Ureter (tissue), 1 donor: ENCODE results near the gene LRRC28. TPM values are rescaled to one million over a fixed set of nuclear protein-coding genes. Genes with fewer than 3 reads are reported as not detected.
"Not testable (repeated sequence)": the region's sequence is repeated elsewhere in the genome, so short reads cannot be mapped to it uniquely, and the experiment has no call there.

Source experiments
- DNase-seq: peaks from one replicate; pipeline ENCODE4 v3.0.0-alpha.2; 2020; ENCODE audit warnings: low spot score
- total RNA-seq: library from RNA; stranded (reverse); gene quantifications from one replicate; pipeline ENCODE4 v1.2.4, GENCODE V29; 2023
- donor health status: DM: yes; HTN: yes; CAD: no.

The LRRC28 gene
- total RNA-seq: 27.6 TPM

DNA sequence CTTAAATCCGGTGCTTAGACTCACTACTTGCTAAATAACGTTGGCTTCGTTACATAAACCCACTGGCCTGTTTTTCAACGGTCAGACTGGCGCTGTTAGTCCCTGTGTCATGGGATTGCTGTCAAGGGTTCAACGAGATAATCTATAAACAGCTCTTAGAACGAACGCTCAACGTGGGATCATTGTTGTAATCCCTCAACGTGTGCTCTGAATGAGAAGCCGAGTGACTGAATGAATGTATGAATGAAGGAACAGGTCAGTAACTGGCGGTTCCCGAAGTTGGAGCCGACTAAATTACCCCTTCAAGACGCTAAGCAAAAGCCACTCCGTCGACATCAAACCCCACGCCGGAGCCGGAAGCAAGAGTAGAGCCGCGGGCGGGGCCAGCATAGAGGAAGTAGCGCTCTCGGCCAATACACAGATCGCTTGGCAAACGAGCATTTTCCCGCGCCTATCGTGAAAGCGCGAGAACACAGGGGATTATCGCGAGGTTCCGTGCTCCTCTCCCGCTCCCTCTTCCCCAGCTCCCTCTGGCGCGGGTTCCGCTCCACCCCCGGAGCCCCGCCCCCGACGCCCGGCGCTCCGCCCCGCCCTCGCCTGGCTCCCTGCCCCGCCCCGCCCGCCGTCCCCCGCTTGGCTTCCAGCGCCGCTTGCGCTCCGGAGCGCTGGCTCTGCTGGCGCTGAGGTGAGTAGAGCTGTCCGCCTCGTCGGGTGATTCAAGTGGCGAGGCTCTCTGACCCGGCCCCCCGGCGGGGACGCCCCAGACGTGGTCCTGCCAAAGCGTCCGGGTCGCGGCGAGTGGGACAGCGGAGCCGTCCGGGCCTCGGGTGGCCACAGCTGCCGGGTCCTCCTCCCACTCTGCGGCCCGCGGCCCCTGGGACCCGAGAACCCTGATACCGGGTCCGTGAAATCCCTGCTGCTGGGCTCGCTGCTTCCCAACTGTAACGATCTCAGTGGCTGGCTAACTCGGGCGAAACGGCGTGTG lies at the start of gene LRRC28:
Gene LRRC28 (plus strand): TSS at position 625 of the 985 bp plus-strand sequence. CDS start 4,477 bp downstream, outside the sequence.
- DNase-seq: peak; percentile 99

DNA sequence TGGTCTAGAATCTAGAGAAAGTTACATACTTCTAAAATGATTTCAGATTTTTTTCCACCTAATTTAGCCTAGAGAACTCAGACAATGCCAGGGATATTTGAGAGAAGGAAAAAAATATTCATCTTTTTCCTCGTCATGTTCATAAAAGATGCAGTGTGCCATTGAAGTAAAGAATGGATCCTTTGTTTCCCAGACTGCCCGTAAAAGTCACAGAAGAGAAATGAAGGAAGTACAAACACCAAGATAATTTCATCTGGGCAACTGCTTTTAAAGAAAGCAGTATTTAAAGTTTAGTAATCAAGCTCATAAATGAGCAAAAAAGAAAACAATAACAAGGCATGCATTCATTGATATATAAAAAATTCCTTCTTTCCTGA lies 49.1 kb upstream of the LRRC28 start:
- DNase-seq: no peak

DNA sequence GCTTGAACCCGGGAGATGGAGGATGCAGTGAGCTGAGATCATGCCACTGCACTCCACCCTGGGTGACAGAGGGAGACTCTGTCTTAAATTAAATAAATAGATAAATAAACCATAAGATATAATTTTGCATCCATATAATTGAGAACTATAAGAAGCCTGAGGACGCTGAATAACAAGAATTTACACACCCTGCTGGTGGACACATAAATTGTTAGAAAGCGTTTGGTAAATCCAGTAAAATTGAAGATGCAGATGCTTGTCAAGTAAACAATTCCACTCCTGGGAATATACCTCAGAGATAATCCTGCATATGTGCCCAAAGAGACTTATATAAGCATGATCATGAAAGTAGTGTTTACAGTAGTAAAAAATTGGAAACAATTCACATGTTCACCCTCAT lies 43.6 kb upstream of the LRRC28 start:
- no peak for DNase-seq

DNA sequence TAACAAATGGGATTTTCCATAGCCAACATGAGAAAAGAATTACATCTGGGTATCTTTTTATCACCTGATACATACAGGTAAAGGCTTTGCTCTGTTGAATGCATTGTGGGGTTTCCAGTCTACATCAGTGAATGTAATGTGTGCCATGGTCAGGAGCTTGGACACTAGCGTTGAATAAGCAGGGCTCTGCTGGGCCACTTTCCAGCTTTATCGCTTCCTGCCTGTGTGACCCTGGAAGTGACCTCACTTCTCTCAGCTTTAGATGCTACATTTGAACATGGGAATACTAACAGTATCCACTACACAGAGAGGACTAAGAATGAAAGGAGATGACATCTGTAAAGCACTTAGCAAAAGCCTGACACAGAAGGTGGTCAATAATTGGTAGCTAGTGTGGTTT lies 42.0 kb upstream of the LRRC28 start:
- no peak for DNase-seq

DNA sequence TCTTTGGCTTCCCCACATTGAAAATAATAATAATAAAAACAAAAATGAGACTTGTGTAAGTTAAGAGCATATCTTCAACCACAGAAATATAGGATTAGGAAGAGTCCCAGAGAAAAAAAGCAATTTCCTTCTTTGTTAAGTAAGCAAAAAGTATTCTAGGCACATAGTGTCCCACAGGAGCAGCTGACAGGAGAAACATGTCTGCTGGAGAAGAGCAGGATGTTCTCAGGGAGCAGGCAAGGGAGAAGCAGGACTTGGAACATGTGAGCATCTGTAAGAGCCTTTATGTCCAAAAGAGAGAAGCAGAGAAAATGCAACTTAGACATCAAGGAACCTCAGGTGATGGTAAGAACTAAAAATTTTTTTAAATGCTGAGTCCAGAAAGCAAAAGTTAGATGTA lies 40.9 kb upstream of the LRRC28 start:
- DNase-seq: no peak

DNA sequence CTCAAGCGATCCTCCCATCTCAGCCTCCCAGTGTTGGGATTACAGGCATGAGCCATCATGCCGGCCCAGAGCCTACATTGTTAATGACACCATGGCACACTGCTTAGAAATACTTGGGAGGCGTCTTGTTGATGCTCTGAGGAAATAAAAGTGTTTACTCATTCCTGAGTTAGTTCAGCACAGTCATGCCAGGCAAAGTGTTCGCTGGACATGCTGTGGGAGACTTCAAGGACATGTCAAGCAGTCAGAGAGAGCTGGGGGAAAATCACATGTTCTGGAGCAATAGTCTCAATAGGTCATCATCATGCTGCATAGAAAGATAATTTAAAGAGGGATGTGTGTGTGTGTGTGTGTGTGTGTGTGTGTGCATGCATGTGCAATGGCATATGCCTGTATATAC lies 39.4 kb upstream of the LRRC28 start:
- DNase-seq: no peak

DNA sequence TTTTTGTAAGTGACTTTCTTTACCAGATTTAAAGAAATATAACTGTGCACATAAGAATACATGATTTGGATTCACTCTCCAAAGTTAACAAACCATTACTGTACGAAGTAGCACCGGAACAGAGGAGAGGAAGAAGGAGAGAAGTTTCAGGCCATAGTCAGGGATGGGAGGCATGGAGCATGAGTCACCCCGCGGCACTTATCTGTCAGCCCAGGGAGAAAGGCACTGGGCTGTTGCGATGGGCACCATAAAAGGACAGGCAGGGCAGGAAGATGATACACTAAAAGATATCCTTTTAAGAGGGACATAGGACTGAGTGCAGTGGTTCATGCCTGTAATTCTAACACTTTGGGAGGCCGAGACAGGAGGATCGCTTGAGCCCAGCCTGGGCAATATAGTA lies 38.9 kb upstream of the LRRC28 start:
- DNase-seq: no peak

DNA sequence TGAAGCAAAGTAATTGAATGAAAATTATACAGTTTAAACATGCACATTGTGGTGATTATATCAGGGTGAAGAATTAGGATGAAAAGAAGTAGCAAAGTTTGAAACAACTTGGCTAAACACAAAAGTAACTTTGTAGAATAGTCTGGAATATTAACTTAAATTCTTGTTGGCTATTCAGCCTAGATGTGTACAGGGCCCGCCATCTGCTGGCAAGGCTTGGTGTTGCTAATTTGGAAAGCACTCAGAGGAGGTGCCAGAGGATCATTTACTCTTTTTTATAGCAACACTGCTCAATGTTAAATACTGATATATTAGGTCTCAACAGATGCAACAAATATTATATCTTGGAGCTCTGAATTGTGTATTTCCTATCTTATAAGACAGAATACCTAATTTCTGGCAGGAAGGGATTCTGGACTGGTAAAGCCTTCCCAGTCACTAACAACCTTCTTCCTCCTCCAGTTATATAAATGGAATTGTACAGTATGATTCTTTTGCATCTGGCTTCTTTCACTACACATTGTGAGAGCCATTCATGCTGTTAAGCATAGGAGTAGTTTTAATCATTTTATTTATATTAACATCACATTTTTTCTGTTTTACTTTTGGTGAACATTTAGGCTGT lies 38.0 kb upstream of the LRRC28 start:
- peak; percentile 82 for DNase-seq

DNA sequence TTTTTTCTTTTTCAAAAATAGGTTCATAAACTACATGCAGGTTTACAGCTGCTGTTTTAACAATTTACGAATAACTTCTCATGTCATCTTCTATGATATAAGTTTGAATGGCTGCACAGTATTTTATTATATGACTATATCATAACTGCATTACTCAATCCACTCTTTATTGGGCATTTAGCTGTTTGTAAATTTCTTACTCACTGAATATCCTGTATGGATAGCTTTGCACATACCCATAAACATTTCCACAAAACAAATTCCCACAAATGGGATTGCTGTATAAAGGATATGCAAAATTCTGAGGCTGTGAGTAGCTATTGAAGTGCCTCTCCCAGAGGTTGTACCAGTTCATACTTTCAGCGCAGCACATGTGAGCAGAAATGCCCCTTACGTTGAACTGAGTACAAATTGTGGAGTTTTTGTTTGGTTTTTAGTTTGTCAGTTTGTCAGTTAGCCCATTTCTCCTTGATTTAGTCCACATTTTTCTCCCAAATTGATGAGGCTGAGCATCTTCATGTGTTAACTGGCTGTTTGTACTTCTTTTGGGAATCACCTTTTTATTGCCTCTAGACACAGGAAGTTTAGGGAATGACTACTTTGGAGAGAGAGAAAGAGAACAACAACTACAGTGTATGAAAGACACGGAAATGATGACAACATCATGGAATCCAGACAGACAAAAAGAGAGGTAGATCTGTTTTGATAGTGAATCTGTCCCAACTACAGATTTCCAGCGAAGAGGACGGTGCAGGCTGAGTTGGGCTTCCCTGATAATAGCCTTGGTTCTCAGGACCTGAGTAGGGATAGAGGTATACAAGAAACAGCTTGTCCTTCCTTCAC lies 26.7 kb upstream of the LRRC28 start:
- no peak for DNase-seq

DNA sequence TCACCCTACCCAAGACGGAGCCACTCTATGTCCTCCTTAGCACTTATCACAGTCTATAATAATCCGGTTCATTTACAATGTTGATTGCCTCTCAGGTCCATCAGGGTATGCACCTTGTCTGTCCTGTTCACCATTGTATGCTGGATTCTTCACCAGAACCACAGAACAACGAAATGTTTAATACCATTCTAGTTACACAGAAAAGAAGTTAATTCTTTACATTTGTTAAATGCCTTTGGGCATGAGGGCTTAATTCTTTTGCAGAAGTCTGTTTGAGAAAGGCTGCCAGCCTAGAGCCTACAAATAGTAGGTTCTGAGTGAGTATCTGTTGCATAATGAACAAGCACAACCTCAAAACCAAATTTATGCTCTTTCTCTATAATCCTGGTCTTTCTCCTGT lies 24.5 kb upstream of the LRRC28 start:
- DNase-seq: no peak

DNA sequence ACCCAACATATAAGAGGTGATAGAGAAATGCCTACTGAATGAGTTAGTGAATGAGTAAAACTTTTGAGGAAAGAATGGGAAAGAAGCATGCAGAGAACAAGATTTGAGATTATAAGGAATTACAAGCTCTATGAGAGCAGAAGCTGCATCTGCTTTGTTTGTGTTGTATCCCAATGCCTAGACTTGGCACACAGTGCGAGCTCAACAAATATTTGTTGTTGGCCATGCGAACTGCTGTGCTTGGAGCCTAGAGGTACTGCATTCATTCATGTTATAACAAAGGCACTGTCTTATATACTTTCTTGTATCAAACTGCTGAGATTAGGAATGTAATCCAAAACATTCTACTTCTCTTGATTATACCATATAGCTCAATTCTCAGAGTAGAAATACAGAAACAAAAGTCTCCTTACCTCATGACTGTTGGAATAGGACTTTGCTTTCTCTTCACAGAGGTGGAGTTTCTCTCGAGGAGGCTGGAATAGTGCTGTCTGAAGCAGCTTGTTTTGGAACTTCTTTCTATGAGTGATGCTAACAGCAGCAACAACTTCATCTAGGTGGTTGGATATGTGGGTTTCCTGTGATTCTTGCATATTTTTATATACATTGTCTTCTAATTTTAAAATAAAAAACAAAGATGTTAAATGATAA lies 23.0 kb upstream of the LRRC28 start:
- DNase-seq: no peak

DNA sequence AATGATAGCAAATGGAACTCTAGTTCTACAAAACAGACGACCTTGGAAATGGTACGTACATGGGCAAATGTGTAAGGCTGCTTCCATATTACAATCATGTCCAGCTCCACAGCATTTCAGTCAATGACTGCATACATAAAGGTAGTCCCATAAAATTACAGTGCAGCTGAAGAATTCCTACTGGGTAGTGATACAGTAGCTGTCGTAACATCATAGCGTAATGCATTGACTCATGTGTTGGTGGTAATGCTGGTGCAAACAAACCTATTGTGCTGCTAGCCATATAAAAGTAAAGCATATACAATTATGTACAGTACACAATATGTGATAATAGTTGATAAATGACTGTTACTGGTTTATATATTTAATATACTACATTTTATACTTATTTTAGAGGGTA lies 20.4 kb upstream of the LRRC28 start:
- no peak for DNase-seq

DNA sequence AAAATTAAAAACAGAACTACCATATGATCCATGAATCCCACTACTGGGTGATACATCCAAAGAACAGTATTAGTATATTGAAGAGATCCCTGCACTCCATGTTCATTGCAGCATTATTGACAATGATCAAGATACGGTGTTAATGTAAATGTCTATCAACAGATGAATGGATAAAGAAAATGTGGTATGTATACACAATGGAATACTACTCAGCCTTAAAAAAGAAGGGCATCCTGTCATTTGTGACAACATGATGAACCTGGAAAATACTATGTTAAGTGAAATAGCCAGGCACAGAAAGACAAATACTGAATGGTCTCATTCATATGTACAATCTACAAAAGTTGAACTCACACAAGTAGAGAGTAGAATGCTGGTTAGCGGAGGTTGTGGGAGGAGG lies 18.5 kb upstream of the LRRC28 start:
- DNase-seq: no peak

DNA sequence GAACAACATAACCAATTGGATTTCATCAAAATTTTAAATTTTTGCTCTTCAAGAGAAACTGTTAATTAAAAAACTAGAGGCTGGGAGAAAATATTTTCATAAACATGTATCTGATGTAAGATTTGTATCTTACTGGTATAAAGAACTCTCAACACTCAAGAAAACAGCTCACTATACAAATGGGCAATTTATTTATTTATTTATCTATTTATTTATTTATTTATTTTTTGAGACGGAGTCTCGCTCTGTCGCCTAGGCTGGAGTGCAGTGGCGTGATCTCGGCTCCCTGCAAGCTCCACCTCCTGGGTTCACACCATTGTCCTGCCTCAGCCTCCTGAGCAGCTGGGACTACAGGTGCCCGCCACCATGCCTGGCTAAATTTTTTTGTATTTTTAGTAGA lies 17.1 kb upstream of the LRRC28 start:
- DNase-seq: not testable (repeated sequence)

DNA sequence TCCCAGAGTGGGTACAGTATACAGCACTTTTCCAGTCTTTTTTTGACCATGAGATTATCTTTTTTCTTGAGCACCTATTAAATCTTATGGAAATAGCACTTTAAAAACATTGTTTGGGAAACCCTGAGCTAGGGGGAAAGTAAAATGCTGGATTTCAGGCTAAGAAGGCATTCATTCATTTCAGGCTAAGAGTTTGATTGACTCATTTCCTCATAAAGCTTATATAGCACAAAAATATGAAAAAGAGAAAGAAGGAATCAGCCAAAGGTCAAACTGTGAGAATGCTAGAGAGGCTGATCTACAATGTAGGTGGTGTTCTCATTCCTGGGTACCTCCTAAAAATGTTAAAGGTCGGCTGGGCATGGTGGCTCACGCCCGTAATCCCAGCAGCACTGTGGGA lies 12.4 kb upstream of the LRRC28 start:
- no peak for DNase-seq

DNA sequence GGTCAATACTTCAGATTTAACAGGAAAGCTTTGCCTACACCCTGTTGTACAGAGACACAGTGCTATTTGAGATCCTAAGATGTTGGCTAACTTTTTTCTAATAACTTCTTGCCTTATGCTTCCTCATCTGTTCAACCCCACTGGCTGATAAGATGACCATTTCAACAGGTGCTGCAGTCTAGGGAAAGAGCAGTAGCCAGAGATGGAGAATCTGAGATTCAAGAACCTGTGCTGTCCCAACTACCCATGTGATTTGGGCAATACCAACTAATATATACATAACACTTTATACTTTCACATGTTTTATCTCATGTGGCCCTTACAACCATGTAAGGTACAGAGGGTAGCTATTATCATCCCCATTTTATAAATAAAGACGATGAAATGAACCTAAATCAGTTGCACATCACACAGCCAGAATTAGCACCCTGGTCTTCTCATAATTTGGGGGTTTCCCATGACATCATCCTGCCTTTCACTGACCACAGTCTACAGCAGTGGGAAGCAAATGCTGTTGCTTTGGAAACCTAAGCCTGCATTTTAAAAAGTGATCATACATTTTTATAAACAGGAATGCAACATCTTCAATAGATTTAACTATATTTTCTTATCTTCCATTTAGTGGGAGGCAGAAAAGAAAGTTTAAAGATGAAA lies 11.6 kb upstream of the LRRC28 start:
- DNase-seq: no peak

DNA sequence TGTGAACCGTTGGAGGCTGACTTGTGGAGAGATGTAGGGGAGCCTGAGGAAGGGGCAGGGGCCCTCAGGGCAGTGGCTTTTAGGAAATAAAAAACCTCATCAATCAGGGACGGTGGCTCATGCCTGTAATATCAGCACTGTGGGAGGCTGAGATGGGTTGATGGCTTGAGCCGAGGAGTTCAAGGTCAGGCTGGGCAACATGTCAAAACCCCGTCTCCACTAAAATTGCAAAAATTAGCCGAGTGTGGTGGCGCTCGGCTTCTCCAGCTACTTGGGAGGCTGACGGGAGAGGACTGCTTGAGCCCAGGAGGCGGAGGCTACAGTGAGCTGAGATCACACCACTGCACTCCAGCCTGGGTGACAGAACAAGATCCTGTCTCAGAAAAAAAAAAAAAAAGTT lies 9.5 kb upstream of the LRRC28 start:
- DNase-seq: no peak

DNA sequence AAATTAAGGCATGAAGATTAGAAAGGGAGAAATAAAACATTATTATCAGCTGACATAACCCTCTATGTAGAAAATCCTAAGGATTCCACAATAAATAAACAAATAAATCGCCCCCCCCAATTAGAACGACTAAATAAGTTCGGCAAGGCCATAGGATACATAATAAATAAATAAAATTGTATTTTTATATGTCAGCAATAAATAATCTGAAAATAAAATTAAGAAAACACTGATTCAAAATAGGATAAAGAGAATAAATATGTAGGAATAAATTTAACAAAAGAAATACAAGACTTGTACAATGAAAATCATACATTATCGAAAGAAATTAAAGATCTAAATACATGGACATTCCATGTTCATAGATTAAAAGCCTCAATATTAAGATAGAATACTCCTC lies 7.0 kb upstream of the LRRC28 start:
- DNase-seq: no peak

DNA sequence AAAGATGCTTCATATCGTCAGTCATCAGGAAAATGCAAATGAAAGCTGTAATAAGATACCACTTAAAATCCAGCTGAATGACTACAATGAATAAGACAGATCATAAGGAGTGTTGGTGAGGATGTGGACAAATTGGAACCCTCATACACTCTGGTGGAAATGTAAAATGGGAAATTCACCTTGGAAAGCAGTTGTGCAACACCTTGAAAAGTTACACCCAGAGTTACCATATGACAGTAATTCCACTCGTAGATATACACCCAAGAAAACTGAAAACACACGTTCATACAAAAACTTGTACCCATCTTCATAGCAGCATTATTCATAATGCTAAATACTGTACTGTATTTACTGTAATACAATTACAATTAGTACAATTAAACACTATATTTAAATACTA lies 4.2 kb upstream of the LRRC28 start:
- no peak for DNase-seq

DNA sequence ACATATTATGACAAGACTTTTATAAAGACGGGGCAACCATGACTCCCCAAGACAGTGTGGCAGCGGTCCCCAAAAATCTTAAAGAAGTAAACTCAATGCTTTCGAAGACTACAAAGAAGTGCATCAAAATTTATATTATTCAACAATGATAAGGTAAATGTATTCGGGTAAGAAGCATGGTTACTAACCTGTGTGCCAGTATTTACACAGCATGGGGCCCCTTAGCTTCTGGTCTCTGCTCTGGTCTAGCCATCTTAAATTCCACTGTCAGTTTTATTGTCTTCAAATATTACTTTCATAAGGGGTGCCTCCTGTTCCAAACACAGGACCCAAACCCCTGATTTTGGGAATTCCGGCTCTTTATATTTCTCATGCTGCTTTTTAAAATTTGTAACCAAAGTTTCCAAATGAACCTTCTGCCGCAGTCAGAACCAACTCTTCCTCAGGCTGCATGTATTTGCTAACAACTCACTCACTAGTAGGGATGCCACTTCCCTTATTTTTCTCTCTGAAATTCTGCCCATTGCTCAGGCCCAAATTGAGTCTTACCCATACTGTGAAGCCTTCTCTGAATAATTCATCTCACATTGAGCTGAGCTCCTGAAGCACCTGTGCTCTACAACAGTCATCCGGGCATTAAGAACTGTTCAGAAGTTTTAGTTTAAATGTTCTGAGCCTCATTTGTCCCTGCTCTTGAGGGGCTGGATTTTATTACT lies 3.1 kb upstream of the LRRC28 start:
- DNase-seq: no peak
